ENCODE measurements around the gene FOXD3.

DNA sequence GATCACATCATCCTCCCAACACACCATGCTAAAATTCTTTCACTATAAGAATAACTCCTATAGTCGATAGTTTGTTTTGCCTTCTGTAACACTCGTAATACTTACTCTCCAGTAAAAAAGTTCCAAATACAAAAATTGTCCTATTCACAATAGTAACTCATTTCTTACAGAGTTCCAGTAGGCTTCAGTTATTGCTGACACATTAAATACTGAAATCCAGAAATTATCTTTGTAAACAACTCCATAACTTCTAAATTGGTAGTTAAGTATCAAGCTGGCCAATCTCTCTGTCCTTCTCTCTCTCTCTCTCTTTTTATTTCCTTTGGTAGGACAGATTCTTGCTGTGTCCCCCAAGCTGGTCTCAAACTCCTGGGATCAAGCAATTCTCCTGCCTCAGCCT, 49.6 kb upstream of the FOXD3 start:
- TF ChIP-seq POLR2A (IDR thresholded peaks at IDR 0.05; ENCODE audit: low read depth, low read length) (no peak), TAF1 (IDR thresholded peaks at IDR 0.05; ENCODE audit: low read depth, low read length) (no peak), SPI1 (IDR thresholded peaks at IDR 0.05; ENCODE audit: low read depth, low read length) (no peak), POLR2AphosphoS5 (IDR thresholded peaks at IDR 0.05; ENCODE audit: low read depth, low read length) (no peak), PAX5 (IDR thresholded peaks at IDR 0.05; ENCODE audit: insufficient read depth, low read length, severe bottlenecking) (no peak), POU2F2 (IDR thresholded peaks at IDR 0.05; ENCODE audit: low read depth, low read length) (no peak)
